ENCODE data around the gene CEP104.

The CEP104 gene

GRCh38 chr1:3856923-3857790 lies at the start of gene CEP104, which contains the start of gene DFFB:
TSS of gene CEP104 (minus strand) at chr1:3857211. CDS start at chr1:3852407, 4,804 bp downstream.
TSS of gene DFFB (plus strand) at chr1:3857476. CDS start at chr1:3857604, 128 bp downstream.
- peak; percentile 100 for DNase-seq

- DNase-seq, result no peak
Observed at GRCh38 chr1:3906672-3907020, 49.6 kb upstream of the CEP104 start.

DNA sequence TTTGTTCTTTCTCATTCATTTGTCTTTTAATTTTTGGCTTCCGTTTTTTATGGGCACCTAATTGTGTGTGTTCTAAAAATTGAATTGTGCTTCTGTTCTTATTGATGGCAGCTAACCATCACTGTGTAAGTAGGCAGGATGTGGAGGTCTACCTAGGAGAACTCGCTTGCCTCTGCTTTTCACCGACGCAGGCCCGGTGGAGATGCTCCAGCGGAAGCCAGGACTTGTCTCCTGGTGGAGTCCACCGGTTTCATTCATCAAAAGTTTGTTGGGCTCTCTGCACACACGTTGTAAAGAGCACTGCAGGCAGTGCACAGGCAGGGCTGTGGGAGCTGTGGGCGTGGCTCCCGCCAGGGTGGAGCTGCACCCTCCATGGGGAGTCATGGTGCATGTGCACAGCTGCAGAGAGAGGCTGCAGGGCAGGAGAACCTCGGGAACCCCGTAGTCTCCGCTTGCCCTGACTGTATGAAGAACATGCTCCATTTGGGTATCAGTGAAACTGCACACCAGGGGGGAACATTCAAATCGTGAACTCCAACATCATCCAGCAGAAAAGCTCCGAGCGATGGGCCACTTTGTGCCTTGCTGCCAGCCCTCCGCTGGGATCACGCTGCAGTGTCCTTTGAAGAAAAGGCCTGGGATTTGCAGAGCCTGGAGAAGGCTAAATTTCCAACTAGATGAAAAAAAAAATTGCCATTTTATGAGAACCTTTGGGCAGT lies 49.1 kb upstream of the CEP104 start:
- no peak for DNase-seq

DNA sequence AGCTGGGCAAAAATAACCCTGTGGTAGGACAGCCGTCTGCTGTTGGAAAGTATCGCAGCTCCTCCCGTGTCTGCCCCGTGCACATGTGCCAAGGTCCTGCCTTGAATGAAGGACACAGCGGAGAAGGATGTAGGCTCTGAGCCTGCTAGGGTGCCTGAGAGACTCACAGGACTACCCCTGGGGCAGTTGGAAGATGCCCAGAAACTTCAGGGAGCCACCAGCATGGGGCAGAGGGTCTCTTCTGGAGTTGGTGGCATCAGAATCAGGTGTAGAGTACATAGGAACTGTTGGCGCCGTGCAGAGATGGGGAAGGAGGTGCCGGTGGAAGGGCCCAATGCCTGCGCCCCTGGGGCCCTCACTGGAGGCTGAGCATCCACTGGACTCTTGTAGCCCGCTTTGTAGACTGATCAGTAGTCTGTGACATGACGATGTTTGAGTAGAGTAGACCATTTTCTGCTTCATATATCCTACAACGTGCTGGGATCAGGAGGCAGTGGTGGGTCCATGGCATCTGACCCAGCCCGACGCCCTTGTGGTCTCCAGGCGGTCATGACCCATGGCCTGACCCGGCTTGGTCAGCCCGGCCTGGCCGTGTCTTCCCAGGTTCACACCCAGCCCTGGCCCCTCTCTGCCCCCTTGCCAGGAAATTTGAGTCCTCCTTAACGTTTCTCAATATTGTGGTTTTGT lies 48.4 kb upstream of the CEP104 start:
- DNase-seq, result no peak

DNA sequence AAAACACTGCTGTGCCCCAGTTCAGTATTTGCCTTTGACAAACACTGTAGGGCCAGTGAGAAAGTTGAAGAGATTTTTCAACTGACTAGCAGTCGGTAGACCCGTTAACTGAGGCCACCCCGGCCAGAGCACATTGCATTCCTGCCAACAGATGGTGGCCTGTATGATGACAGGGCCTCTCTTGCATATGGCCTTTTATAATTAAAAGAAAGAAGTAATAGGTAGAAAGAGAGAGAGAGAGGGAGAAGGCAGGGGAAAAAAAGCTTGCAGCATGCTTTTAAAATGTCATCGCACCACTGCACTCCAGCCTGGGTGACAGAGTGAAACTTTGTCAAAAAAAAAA lies 47.8 kb upstream of the CEP104 start:
- no peak for DNase-seq

DNA sequence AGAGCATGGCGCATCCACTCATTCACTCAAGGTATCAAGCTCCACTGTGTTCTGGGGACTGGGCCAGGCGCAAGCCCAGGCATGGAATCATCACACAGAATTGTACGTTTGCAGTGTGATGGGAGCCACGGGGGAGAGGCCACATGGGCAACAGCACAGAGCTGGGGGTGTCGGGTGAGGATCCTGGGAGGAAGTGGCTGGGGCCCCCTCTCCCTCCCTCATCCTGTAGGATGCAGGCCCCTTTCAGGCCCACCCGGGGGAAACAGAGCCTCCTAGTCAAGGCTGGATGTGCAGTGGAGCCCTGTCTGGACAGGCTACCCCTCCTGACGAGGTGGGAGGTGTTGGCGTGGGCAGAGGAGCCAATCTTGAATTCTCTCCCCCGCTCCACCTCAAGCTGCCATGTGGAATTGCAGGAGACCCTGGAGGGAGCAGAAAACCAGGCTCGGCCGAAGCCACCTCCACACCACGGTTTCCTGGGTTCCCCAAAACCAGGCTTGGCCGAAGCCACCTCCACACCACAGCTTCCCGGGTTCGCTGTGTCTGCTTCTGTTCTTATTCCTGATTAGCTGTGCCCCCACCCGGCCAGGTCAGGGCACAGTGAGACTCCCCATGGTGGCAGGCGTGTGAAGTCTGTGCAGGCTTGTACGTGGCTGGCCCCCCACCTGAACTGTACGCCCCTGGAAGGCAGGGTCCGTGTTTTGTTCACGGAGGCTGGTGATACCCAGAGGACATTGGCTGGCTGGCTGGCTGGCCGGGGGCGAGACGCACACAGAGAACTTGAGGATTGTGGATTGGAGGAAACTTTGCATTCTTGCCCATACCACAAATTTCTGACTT lies 47.2 kb upstream of the CEP104 start:
- DNase-seq, result no peak

DNA sequence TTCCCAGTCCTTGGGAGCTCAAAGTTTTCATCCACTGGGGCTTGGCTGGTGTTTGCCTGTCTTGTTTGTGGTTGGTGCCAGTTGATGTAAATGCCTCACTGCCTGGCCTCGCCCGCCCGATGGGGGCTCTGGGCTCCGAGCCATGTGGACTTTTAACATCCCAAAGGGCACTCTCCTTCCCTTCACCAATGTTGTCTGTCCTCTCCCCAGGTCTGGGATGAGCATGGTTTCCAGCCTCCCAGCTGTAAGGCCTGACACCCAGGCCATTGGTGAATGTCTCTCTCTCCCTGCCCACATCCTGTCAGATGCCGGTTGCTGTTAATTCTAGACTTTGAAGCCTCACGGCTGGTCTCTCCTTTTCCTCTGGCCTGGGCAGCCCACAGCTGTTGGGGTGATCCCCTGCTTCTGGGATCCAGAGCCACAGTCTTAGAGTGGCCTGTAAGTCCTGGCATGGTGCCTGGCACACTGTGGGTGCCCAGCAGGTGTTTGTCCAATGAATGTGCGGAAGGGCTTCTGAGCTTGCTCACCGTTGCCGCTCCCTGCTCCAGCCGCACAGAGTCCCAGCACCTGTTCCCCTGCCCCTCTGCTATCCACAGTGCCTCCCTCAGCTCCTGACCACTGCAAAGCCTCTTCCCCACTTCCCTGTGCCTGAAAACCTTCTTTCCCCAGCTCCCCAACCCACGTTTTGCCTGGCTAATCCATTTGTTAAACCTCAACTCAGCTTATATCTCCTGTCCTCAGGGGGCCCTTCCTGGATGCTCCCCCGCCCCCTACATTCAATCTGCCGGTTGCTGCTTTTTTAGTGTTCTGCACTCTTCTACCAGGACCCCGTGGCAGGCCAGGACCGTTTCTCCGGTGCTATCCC lies 46.4 kb upstream of the CEP104 start:
- DNase-seq, result no peak

DNA sequence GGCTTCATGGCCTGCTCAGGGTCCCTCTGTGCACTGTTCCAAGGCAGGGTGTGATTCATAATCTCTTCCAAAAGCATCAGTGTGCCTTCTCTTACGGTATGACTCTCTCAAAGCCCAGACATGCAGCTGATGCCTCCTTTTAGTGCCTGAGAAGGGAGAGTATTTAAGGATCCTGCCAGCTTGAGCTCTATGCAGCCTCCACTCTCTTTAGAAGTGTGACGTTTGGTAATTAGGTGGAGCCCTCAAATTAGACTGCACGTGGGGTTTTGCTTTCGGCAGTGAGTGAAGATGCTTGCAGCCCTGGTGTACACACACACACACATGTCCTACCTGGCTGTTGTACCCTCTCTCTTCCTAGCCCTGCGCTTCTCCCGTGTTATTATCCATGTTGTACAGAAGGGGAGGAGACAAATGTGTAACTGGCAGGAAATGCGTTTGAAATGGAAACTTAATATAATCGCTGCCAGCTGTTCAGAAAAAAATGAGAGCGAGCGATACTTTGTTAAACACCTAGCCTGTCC lies 45.6 kb upstream of the CEP104 start:
- no peak for DNase-seq

GRCh38 chr1:3902111-3902511 lies 45.1 kb upstream of the CEP104 start:
- no peak for DNase-seq

DNA sequence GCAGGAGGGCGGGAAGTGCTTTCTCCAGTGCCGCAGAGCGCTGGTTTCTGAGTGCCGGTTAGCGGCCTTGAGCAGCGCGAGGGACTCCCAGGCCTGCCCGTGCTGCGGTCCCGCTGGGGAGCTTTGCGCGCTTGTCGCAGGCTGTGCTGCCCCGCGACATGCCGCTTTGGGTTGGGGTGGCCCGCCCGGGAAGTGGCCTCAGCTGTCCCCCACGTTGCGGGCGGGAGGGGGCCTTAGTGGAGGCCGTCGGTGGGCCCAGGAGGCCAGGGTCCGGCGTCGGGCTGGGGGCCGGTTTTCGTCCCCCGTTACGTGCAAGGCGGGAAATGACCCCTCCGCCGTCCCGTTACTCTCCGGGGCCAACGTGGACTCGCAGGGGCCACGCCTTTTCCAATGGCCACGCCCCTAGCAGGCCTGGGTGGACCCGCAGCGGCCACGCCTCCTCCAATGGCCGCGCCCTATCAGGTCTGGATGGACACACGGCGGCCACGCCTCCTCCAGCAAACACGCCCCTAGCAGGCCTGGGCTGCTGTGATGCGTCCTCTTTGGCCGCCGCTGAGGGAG lies 44.0 kb upstream of the CEP104 start:
- DNase-seq, result peak; percentile 99

DNA sequence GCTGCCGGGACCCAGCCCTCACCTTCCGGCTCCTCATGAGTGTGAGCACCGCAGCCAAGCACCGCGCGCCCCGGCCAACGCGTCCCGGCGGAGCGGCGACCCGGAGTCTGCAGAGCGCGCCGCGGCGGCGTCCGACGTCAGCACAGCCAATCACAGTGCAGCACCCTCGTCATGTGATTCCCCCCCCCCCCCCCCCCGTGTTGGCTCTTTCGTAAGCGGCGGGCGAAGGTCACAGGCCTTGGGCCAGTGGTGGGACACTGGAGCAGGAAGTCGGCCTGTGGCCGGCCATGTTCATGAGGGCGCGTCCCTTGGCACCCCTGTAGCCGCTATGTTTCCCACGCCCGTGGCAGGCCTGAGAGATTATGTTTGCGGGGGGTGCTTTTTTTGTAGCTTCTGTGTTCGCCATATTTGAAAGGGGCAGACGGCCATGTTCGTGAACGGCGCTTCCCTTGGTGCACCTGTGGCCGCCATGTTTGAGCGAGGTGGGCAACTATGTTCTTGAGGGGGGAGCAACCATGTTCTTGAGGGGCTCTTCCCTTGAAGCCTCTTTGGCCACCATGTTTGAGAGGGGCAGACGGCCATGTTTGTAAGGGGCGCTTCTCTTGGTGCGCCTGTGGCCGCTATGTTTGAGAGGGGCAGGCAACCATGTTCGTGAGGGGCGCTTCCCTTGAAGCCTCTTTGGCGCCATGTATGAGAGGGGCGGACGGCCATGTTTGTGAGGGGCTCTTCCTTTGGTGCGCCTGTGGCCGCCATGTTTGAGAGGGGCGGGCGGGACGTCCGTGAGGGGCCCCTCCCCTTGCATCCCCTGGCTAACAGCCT lies 43.3 kb upstream of the CEP104 start, which contains the start of gene C1orf174:
TSS of gene C1orf174 (minus strand) at position 123 of the 819 bp plus-strand sequence. CDS start at position 37, 86 bp downstream.
- DNase-seq, result peak; percentile 98

GRCh38 chr1:3899754-3900149 lies 42.7 kb upstream of the CEP104 start:
- DNase-seq, result no peak

- peak; percentile 60 for DNase-seq
Observed at GRCh38 chr1:3898994-3899753, 42.2 kb upstream of the CEP104 start.

- no peak for DNase-seq
Observed at GRCh38 chr1:3898475-3898735, 41.4 kb upstream of the CEP104 start.

GRCh38 chr1:3896396-3897000 lies 39.5 kb upstream of the CEP104 start:
- no peak for DNase-seq

GRCh38 chr1:3895951-3896325 lies 38.9 kb upstream of the CEP104 start:
- no peak for DNase-seq

DNA sequence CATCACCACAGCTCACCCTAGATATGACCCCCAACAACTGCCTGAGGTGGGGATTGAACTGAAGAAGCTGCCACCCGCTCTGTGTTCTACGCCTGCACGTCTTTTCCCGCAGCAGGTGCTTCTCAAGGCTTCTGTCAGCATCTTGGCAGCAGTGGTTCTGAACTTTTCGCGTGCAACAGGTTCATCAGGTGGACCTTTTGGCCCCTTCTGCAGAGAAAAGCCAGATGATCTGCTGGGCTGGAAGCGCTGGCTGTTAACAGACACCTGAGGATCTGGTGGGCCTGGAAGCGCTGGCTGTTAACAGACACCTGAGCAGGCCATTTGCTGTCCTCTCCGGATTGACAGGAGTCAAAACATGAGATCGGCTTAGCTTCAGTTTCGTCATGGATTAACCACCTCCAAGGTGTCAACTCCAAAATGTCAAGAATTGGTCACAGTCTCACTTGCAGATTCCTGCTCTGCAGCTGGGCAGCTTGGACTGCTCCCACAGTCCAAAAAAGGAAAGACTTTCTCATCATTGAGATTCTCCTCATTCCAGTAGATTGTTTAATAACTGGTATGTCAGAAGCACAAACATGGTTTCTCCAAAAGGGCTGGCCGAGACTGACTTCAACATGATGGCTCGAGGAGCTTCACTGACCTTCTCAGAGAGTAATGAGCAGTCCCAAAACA lies 38.4 kb upstream of the CEP104 start:
- DNase-seq, result no peak

GRCh38 chr1:3894626-3895278 lies 37.7 kb upstream of the CEP104 start:
- DNase-seq, result no peak

Data from RPMI8226 (cell line).